Superior temporal gyrus (tissue), 1 donor: ENCODE data around the gene PRDX3.
"Not testable (repeated sequence)": the region's sequence is repeated elsewhere in the genome, so short reads cannot be mapped to it uniquely, and the experiment has no call there.

Source experiments
- DNase-seq: peaks from one replicate; pipeline ENCODE4 v3.0.0-alpha.2; 2016; ENCODE audit errors: extremely low spot score

The PRDX3 gene

DNA sequence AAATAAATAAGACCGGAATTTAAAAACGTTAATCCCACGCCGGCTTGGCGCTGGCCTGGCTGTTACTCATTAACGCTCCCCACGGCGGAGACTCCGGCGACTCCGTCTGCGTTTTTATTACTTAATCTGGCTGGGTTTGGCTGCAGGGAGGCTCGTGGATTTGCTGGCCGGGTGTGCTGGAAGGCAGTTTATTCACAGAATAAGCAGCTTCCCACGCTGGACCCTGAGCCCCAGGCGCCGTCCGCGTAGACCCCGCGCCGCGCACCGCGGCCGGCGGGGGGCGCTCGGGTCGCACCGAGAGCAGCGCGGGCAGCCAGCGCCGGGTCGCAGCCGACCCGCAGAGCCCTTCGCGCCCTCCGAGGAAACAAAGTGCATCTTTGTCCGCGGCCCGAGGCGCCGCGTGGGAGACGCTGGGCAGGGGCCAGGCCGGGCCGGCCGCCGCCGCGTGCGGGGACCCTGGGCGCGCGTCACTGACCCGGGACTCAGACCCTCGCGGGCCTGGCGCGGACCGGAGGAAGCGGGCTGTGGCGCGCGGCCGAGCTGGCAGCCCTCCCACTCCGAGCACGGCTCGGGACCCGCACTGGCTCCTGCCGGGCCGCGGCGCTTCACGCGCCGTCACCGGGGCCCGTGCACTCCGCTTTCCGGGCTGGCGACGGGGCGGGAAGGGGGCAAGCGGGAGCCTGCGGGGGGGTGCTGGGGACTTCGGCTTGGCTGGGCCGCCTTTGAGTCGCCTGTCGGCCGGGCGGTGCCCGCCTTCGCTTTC lies 28.2 kb upstream of the PRDX3 start:
- peak; percentile 67 for DNase-seq

DNA sequence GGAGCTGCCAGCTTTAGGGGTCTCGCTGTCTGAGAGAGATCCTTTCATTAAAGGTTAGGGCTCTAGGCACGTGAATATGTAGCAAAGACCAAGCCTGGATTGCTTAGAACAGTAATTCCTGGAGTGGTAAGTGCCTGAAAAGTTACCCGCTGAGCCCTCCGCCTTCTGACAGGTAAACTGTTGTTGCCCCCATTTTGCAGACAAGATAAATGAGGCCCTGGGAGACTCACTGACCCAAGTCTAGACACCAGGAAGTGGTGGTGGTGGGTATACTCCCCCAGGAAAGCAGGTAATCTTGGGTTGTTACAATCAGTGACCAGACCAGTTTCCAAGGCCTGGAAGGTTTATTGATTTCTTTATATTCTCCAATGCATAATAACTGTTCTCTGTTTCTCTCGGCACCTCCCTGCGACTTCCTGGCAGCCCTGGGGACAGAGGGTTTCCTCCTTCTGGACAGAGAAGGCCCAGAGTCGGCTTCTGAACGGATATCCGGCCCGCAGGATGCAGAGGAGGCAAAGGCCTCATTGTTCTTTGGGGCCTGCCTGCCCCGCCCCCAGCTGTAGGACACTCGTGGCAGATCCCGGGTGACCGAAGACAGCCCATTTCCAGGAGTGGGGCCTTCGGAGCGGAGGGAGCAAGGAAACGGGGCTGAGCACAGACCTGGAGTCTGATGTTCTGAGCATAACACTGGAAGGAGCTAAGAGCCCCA lies 27.4 kb upstream of the PRDX3 start:
- peak; percentile 40 for DNase-seq

DNA sequence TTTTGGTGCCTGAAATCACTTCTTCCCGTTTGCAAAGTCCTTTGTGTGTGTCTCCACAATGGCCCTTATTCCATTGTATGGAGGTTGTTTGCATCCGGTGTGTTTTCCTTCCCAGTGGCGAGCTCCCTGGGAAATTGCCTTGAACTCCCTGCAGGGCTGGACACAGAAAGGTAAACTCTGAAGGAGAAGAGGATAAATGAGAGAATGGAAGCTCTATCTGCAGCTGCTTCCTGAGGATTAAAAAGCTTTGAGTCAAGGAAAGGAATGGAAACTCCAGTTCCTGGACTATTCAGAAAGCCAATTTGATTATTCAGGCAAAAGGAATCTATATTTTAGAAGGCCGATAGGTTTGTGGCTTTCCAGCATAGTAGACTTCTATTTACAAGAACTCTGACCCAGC lies 24.4 kb upstream of the PRDX3 start:
- no peak for DNase-seq

- no peak for DNase-seq
Measured at GRCh38 chr10:119201233-119201632, 22.6 kb upstream of the PRDX3 start.

GRCh38 chr10:119199231-119199992 lies 20.8 kb upstream of the PRDX3 start:
- DNase-seq = peak; percentile 89

DNA sequence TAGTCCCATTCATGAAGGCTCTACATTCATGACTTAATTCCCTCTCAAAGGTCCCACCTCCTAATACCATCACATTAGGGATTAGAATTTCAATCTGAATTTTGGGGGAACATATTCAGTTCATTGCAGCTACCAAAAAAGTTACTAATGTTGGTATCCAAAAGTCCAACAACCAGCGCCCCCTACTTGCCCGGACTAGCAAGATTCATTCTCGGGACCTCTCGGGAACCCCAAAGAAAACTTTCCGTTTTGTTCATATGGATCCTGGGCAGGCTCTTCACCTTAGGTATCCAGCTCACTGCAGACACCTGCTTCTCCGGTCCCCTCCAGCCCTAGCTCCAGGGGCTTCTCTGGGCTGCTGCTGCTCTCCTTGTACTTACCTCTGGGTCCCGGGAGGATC lies 19.8 kb upstream of the PRDX3 start:
- DNase-seq = no peak

DNA sequence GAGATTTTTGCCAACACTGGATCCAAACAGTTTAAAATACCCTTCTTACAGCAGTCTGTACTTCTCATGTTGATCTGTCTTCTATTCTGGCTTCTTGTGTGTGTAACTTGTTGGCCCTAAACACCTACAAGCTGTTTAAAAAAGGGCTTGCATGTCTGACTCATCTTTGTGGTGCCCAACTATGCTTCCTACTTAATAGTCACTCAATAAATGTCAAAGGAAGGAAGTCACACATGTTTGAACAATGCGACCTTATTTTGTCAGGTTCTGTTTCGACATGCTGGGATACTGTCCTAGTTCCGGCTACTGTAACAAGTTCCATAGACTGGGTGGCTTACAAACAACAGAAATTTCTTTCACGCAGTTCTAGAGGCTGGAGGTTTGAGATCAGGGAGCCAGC lies 19.3 kb upstream of the PRDX3 start:
- DNase-seq = no peak

- no peak for DNase-seq
Measured at GRCh38 chr10:119191881-119192280, 13.3 kb upstream of the PRDX3 start.

GRCh38 chr10:119190954-119191785 lies 12.6 kb upstream of the PRDX3 start:
- no peak for DNase-seq

- no peak for DNase-seq
Measured at GRCh38 chr10:119190353-119190752, 11.7 kb upstream of the PRDX3 start.

- peak; percentile 67 for DNase-seq
Measured at GRCh38 chr10:119189811-119190282, 11.2 kb upstream of the PRDX3 start.

GRCh38 chr10:119183664-119184412 lies 5.2 kb upstream of the PRDX3 start:
- DNase-seq = no peak

GRCh38 chr10:119180850-119181400 lies 2.3 kb upstream of the PRDX3 start:
- not testable (repeated sequence) for DNase-seq

- no peak for DNase-seq
Measured at GRCh38 chr10:119177708-119178371, 772 bp downstream of the PRDX3 start.

- DNase-seq = no peak
Measured at GRCh38 chr10:119176166-119176565, 2.4 kb downstream of the PRDX3 start.

GRCh38 chr10:119174109-119174508 lies 4.5 kb downstream of the PRDX3 start:
- no peak for DNase-seq

DNA sequence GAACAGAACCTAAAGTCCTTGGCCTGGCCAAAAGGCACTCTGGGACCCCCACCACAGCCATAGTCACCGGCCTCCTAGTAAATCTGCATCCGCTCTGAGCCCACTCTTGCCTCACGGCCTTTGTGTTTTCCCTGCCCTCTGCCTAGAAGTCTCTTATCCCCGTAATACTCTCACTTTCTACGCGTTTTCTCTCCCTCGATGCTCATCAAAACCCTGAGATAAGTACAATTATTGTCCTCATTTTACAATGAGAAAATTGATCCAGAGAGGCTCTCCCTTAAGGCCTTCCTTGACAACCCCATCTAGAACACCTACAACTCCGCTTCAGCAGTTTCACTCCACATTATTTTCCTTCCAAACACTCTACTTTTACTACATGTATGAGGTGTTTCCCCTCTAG lies 11.6 kb downstream of the PRDX3 start:
- DNase-seq = no peak

- no peak for DNase-seq
Measured at GRCh38 chr10:119166564-119166963, 12.0 kb downstream of the PRDX3 start.

DNA sequence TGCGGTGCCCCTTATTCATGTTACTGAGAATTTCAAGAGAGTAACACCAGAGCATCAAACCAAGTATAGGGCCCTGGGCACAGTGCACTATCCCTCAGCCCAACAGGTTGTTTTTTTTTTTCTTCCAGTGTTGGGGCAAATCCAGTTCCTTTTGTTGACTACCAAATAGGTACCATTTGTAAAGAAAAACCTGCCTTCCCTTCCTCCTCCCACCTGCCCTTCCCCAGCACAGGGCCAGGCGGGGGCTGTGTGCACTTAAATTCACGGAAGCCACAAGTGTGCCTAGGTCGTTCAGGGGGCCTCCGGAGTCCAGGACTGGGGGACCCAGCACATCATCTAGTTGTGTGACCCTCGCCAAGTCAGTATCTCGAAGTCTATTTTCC lies 12.5 kb downstream of the PRDX3 start:
- DNase-seq = no peak
